Activated B cell treated with CpG ODN at 0.5 μM for 24 hours (primary cell): ENCODE results near the gene LAMC3. TPM values are rescaled to one million over a fixed set of nuclear protein-coding genes. Genes with fewer than 3 reads are reported as not detected.
A peak's percentile ranks its signal among the peaks of the same experiment; 100 is the strongest.

Source experiments
- ATAC-seq: fragments of 200-7000 bp; cut with Tn5 transposase; one replicate; pipeline ENCODE4 v1.10.0; 2021; ENCODE audit warnings: low read depth, mild to moderate bottlenecking, moderate library complexity
- CTCF ChIA-PET: fragments of 350-600 bp; sonication (Branson Sonifier 250); formaldehyde crosslinking; loops from one replicate; lab custom pipeline; 2021; ENCODE audit warnings: antibody characterized with exemption; lab: Charles Lee
- POLR2A ChIA-PET: fragments of 350-600 bp; sonication (Branson Sonifier 250); formaldehyde crosslinking; loops from one replicate; lab custom pipeline; 2021; ENCODE audit warnings: antibody characterized with exemption; lab: Charles Lee
- DNase-seq: peaks from one replicate; pipeline ENCODE4 v3.0.0; 2022
- H3K27ac Mint-ChIP-seq: one replicate; pipeline ENCODE4 v1.8.0; 2020; ENCODE audit warnings: mixed read lengths
- H3K27me3 Mint-ChIP-seq: one replicate; pipeline ENCODE4 v1.8.0; 2021; ENCODE audit warnings: mixed read lengths
- H3K36me3 Mint-ChIP-seq: one replicate; pipeline ENCODE4 v1.8.0; 2021; ENCODE audit warnings: low read depth, mixed read lengths
- H3K4me1 Mint-ChIP-seq: one replicate; pipeline ENCODE4 v1.8.0; 2021; ENCODE audit warnings: mixed read lengths
- H3K4me3 Mint-ChIP-seq: one replicate; pipeline ENCODE4 v1.8.0; 2020; ENCODE audit warnings: mild to moderate bottlenecking, mixed read lengths
- H3K9me3 Mint-ChIP-seq: one replicate; pipeline ENCODE4 v1.8.0; 2020; ENCODE audit warnings: mixed read lengths
- CTCF ChIP-seq: fragments of 200-600 bp; IDR thresholded peaks from one replicate; pipeline ENCODE4 v1.8.0; 2022; ENCODE audit warnings: antibody characterized with exemption, mild to moderate bottlenecking
- intact Hi-C: fragments of 100-400 bp; cut with micrococcal nuclease; formaldehyde crosslinking; loops from one replicate; pipeline ENCODE4 v1.15.1; 2024
- total RNA-seq: library from RNA; stranded (reverse); gene quantifications from 2 replicates; pipeline ENCODE4 v1.2.3, GENCODE V29; 2022

Gene LAMC3
- total RNA-seq, 1 donor from 2014 or later = not detected

DNA sequence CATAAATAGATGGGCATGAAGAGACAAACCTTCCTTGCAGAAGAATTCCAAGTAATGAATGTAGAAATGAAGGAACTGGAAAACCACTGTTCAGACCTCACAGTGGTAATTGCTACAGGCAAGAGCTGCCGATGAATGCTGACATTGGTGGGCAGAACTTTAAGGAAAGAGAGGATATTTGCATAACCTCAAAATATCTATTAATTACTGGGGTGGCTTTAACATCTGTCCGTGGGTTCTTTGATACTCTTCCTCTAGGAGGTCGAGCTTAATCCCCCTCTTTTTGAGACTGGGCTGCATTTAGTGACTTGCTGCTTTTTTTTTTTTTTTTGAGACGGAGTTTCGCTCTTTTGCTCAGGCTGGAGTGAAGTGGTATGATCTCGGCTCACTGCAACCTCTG lies 34.7 kb downstream of the LAMC3 start:
- ATAC-seq = no peak
- H3K4me1 Mint-ChIP-seq = peaks cover 10% of the 10 kb centered on the region
- POLR2A ChIA-PET = interaction anchor here (0.6 to 1.6 kb wide), 4 partner anchors 277 to 1987 kb away, joined by 3 to 5 read pairs (median 4); partner anchors contain the start of gene GTF3C5
- no peak for DNase-seq
- peaks cover under 1% of the 10 kb centered on the region for H3K27me3 Mint-ChIP-seq
- intact Hi-C loops = no loop called here
- H3K27ac Mint-ChIP-seq = no peak overlapping the region
- H3K9me3 Mint-ChIP-seq = no peaks in the 10 kb centered on the region
- no peaks in the 10 kb centered on the region for H3K36me3 Mint-ChIP-seq
- TF ChIP-seq CTCF = no peak
- CTCF ChIA-PET = interaction anchor here (0.7 to 2.1 kb wide), 8 partner anchors 9 to 343 kb away, joined by 3 to 13 read pairs (median 4); no protein-coding TSS in a partner anchor
- peak overlapping the region; percentile 46 for H3K4me3 Mint-ChIP-seq

GRCh38 chr9:131045300-131046092 lies 36.5 kb downstream of the LAMC3 start:
- ChIA-PET CTCF (interaction anchor here (0.9 to 5.1 kb wide), 10 partner anchors 14 to 346 kb away, joined by 3 to 161 read pairs (median 4); partner anchors contain the start of gene LAMC3), POLR2A (interaction anchor here (0.6 to 1.3 kb wide), 6 partner anchors 80 to 515 kb away, joined by 3 to 8 read pairs (median 6); partner anchors contain the start of gene NUP214)
- no peaks in the 10 kb centered on the region for H3K9me3 Mint-ChIP-seq
- H3K4me1 Mint-ChIP-seq = peaks cover 10% of the 10 kb centered on the region
- no peak for DNase-seq
- intact Hi-C loops = loop anchor here (1.0 to 2.0 kb wide), 7 partner anchors 27 to 584 kb away; partner anchors contain the start of gene LAMC3
- ATAC-seq = no peak
- no peak overlapping the region for H3K27ac Mint-ChIP-seq
- no peak overlapping the region for H3K4me3 Mint-ChIP-seq
- H3K36me3 Mint-ChIP-seq = no peaks in the 10 kb centered on the region
- TF ChIP-seq CTCF = no peak
- H3K27me3 Mint-ChIP-seq = peaks cover 3% of the 10 kb centered on the region

GRCh38 chr9:131046093-131046380 lies 37.1 kb downstream of the LAMC3 start:
- Mint-ChIP-seq H3K9me3 (no peaks in the 10 kb centered on the region), H3K27ac (no peak overlapping the region), H3K4me1 (peaks cover 10% of the 10 kb centered on the region), H3K4me3 (no peak overlapping the region), H3K27me3 (peaks cover 4% of the 10 kb centered on the region), H3K36me3 (no peaks in the 10 kb centered on the region)
- no peak for ATAC-seq
- no peak for TF ChIP-seq CTCF
- no peak for DNase-seq
- CTCF ChIA-PET = interaction anchor here (0.7 to 5.1 kb wide), 27 partner anchors 12 to 357 kb away, joined by 3 to 161 read pairs (median 4); partner anchors contain the start of gene LAMC3
- POLR2A ChIA-PET = interaction anchor here (0.5 to 1.3 kb wide), 8 partner anchors 9 to 515 kb away, joined by 3 to 6 read pairs (median 4); partner anchors contain the start of gene NUP214
- intact Hi-C loops = loop anchor here (1.0 to 2.0 kb wide), 7 partner anchors 27 to 585 kb away; partner anchors contain the start of gene LAMC3

DNA sequence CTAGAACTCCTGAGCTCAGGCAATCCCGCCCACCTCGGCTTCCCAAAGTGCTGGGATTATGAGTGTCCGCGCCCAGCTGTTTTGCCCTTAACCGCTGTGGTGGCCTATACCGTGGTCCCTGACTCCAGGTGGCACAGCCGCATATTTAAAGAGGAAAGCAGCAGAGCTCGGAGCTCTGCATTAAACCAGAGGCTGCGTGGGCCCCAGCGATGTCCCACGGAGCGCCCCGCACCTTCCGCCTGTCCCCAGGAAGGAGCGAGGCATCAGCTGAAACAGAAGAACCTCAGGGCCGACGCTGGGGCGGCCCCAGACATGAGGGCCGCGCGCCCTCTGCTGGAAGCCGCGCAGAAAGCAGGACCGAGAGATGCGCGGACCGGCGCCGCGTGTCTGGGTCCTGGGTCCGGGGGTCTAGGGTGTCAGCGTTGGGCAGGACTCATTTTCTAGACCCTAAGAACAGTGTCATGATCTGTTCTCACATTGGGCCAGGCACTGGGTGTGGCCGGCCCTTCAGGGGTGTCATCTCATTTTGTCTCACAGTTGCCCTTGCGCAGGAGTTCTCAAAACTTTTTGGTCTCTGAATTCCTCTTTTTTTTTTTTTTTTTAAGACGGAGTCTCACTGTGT lies 37.7 kb downstream of the LAMC3 start:
- POLR2A ChIA-PET = interaction anchor here (0.5 to 1.3 kb wide), 8 partner anchors 9 to 516 kb away, joined by 3 to 8 read pairs (median 4); partner anchors contain the start of gene NUP214
- no peak overlapping the region for H3K4me3 Mint-ChIP-seq
- no peaks in the 10 kb centered on the region for H3K9me3 Mint-ChIP-seq
- peak; percentile 40 for TF ChIP-seq CTCF
- peak; percentile 75 for DNase-seq
- H3K27ac Mint-ChIP-seq = no peak overlapping the region
- H3K36me3 Mint-ChIP-seq = no peaks in the 10 kb centered on the region
- CTCF ChIA-PET = interaction anchor here (0.7 to 5.1 kb wide), 28 partner anchors 8 to 357 kb away, joined by 3 to 161 read pairs (median 4); partner anchors contain the start of gene LAMC3
- intact Hi-C loops = loop anchor here (1.0 to 2.0 kb wide), 7 partner anchors 28 to 585 kb away; partner anchors contain the start of gene LAMC3
- peaks cover 4% of the 10 kb centered on the region for H3K27me3 Mint-ChIP-seq
- peak; percentile 83 for ATAC-seq
- H3K4me1 Mint-ChIP-seq = peaks cover 10% of the 10 kb centered on the region
